HepG2 (cell line): Measurements from ENCODE around the gene SS18L1. TPM values are rescaled to one million over a fixed set of nuclear protein-coding genes. Genes with fewer than 3 reads are reported as not detected.

Source experiments
- DNMT1 ChIP-seq: sonication (generic); formaldehyde crosslinking; IDR thresholded peaks from 2 replicates; pipeline ENCODE4 v1.5.1; 2020; ENCODE audit warnings: mild to moderate bottlenecking, missing genetic modification reagents
- HMG20B ChIP-seq: conservative IDR thresholded peaks from 2 replicates; pipeline ENCODE4 v1.6.1; 2016; ENCODE audit warnings: missing genetic modification reagents, missing compliant biosample characterization
- HNF4A ChIP-seq: sonication (generic); formaldehyde crosslinking; IDR thresholded peaks from 2 replicates; pipeline ENCODE4 v1.4.0; 2020; ENCODE audit warnings: missing genetic modification reagents
- HNF4G ChIP-seq, 2 experiments: sonication (generic) in 1 of 2; formaldehyde crosslinking in 1 of 2; IDR thresholded peaks; 2 replicates each; pipeline versions ENCODE4 v1.4.0 to v1.6.1; 2011 to 2020; ENCODE audit warnings: borderline replicate concordance in 2 of 2, low read depth in 2 of 2, mild to moderate bottlenecking in 2 of 2, low read length in 1 of 2, missing genetic modification reagents in 1 of 2, moderate library complexity in 1 of 2
- MAF1 ChIP-seq: sonication (generic); formaldehyde crosslinking; IDR thresholded peaks from 2 replicates; pipeline ENCODE4 v1.5.0; 2020; ENCODE audit warnings: missing genetic modification reagents, borderline replicate concordance
- ZIK1 ChIP-seq: sonication (generic); formaldehyde crosslinking; IDR thresholded peaks from 2 replicates; pipeline ENCODE4 v1.5.0; 2020; ENCODE audit warnings: mild to moderate bottlenecking, low read depth, missing genetic modification reagents, borderline replicate concordance
- ZNF709 ChIP-seq: sonication (generic); formaldehyde crosslinking; IDR thresholded peaks from 2 replicates; pipeline ENCODE4 v1.5.0; 2020; ENCODE audit warnings: mild to moderate bottlenecking, missing genetic modification reagents
- ZNF773 ChIP-seq: sonication (generic); formaldehyde crosslinking; IDR thresholded peaks from 2 replicates; pipeline ENCODE4 v1.4.0; 2020; ENCODE audit warnings: missing genetic modification reagents, borderline replicate concordance
- ZNF891 ChIP-seq: sonication (generic); formaldehyde crosslinking; IDR thresholded peaks from 2 replicates; pipeline ENCODE4 v1.5.0; 2020; ENCODE audit warnings: mild to moderate bottlenecking, missing genetic modification reagents
- polyA plus RNA-seq, 8 experiments: library from polyadenylated mRNA; depleted of rRNA in 3 of 8; stranded (reverse) in 7 of 8; unstranded in 1 of 8; fragments of >200 nt; fragmentation: Illumina TruSeq in 4 of 8; extraction: Trizol in 4 of 8; gene quantifications; 2 replicates each; pipeline versions ENCODE4 v1.2.1 to v1.2.3, GENCODE V29; 2011 to 2016; ENCODE audit warnings: low read depth in 4 of 8, missing spikeins in 1 of 8, mixed read lengths in 1 of 8; ENCODE audit not compliant: insufficient read depth in 1 of 8
- total RNA-seq, 5 experiments: library from RNA; depleted of rRNA; stranded (reverse); fragments of >200 nt; fragmentation: Illumina TruSeq; extraction: Trizol; gene quantifications; 2 replicates each; pipeline ENCODE4 v1.2.3, GENCODE V29; 2016; ENCODE audit warnings: low read depth in 1 of 5
- TF ChIP-seq, protein P1 (sequence below): sonication (generic); formaldehyde crosslinking; IDR thresholded peaks from 2 replicates; pipeline ENCODE4 v1.5.0; 2020; ENCODE audit warnings: mild to moderate bottlenecking, missing genetic modification reagents
- TF ChIP-seq, protein P2 (sequence below): sonication (generic); formaldehyde crosslinking; IDR thresholded peaks from 2 replicates; pipeline ENCODE4 v1.4.0; 2020; ENCODE audit warnings: missing genetic modification reagents
- TF ChIP-seq, protein P3 (sequence below): sonication (generic); formaldehyde crosslinking; IDR thresholded peaks from 2 replicates; pipeline ENCODE4 v1.8.0; 2022; ENCODE audit warnings: missing genetic modification reagents, mild to moderate bottlenecking, moderate library complexity, borderline replicate concordance
- TF ChIP-seq, protein P4 (sequence below): sonication (generic); formaldehyde crosslinking; IDR thresholded peaks from 2 replicates; pipeline ENCODE4 v1.5.1; 2020; ENCODE audit warnings: missing genetic modification reagents, mild to moderate bottlenecking, borderline replicate concordance
- TF ChIP-seq, protein P5 (sequence below): sonication (generic); formaldehyde crosslinking; IDR thresholded peaks from 2 replicates; pipeline ENCODE4 v1.5.1; 2020; ENCODE audit warnings: missing genetic modification reagents, mild to moderate bottlenecking, borderline replicate concordance

SS18L1 gene
- total and polyA plus RNA-seq, 2 of the 13 experiments (the other 11 are each of a cell fraction or from before 2014, with no cell fraction given), result 17.8 to 27.6 TPM

DNA sequence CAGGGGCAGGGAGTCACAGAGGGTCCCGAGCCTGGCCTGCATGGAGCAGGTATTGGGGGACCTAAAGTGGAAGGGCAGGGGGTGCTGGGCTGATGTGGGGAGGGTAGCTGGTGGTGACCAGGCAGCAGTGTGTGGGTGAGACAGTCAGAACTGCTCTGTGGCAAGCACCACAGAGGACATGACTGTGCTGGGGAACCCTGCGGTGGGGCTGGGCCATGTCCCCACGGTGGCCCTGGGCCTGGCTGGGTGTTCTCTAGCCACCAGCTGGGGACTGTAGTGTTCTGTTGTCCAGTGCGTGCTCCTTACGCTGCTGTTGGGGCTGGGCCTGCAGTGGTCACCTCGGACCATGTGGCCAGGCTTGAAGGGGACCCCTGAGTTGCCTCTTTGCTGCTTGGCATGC, 3.6 kb downstream of the SS18L1 start (continued):
- TF ChIP-seq, protein P1, sequence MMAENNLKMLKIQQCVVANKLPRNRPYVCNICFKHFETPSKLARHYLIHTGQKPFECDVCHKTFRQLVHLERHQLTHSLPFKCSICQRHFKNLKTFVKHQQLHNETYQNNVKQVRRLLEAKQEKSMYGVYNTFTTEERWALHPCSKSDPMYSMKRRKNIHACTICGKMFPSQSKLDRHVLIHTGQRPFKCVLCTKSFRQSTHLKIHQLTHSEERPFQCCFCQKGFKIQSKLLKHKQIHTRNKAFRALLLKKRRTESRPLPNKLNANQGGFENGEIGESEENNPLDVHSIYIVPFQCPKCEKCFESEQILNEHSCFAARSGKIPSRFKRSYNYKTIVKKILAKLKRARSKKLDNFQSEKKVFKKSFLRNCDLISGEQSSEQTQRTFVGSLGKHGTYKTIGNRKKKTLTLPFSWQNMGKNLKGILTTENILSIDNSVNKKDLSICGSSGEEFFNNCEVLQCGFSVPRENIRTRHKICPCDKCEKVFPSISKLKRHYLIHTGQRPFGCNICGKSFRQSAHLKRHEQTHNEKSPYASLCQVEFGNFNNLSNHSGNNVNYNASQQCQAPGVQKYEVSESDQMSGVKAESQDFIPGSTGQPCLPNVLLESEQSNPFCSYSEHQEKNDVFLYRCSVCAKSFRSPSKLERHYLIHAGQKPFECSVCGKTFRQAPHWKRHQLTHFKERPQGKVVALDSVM (CRISPR knock-in tag), result no peak
- no peak for TF ChIP-seq MAF1 (CRISPR knock-in tag)
- no peak; the same call in 1 of the 2 replicates for TF ChIP-seq DNMT1 (CRISPR knock-in tag)
- no peak for TF ChIP-seq HNF4G (IDR thresholded peaks at IDR 0.05; ENCODE audit: borderline replicate concordance, low read depth, low read length)
- TF ChIP-seq HNF4G (CRISPR knock-in tag; IDR thresholded peaks at IDR 0.05; ENCODE audit: borderline replicate concordance, low read depth), result no peak
- TF ChIP-seq ZIK1 (CRISPR knock-in tag), result no peak
- no peak for TF ChIP-seq ZNF773 (CRISPR knock-in tag)
- TF ChIP-seq, protein P2, sequence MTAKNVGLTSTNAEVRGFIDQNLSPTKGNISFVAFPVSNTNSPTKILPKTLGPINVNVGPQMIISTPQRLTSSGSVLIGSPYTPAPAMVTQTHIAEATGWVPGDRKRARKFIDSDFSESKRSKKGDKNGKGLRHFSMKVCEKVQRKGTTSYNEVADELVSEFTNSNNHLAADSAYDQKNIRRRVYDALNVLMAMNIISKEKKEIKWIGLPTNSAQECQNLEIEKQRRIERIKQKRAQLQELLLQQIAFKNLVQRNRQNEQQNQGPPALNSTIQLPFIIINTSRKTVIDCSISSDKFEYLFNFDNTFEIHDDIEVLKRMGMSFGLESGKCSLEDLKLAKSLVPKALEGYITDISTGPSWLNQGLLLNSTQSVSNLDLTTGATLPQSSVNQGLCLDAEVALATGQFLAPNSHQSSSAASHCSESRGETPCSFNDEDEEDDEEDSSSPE (CRISPR knock-in tag), result no peak
- TF ChIP-seq, protein P3, sequence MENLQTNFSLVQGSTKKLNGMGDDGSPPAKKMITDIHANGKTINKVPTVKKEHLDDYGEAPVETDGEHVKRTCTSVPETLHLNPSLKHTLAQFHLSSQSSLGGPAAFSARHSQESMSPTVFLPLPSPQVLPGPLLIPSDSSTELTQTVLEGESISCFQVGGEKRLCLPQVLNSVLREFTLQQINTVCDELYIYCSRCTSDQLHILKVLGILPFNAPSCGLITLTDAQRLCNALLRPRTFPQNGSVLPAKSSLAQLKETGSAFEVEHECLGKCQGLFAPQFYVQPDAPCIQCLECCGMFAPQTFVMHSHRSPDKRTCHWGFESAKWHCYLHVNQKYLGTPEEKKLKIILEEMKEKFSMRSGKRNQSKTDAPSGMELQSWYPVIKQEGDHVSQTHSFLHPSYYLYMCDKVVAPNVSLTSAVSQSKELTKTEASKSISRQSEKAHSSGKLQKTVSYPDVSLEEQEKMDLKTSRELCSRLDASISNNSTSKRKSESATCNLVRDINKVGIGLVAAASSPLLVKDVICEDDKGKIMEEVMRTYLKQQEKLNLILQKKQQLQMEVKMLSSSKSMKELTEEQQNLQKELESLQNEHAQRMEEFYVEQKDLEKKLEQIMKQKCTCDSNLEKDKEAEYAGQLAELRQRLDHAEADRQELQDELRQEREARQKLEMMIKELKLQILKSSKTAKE, result no peak
- TF ChIP-seq ZNF891, result 0 out of 2 replicates have a peak, but pooled peaks have one; percentile 16
- TF ChIP-seq, protein P4, sequence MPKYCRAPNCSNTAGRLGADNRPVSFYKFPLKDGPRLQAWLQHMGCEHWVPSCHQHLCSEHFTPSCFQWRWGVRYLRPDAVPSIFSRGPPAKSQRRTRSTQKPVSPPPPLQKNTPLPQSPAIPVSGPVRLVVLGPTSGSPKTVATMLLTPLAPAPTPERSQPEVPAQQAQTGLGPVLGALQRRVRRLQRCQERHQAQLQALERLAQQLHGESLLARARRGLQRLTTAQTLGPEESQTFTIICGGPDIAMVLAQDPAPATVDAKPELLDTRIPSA (CRISPR knock-in tag), result no peak
- TF ChIP-seq, protein P5, sequence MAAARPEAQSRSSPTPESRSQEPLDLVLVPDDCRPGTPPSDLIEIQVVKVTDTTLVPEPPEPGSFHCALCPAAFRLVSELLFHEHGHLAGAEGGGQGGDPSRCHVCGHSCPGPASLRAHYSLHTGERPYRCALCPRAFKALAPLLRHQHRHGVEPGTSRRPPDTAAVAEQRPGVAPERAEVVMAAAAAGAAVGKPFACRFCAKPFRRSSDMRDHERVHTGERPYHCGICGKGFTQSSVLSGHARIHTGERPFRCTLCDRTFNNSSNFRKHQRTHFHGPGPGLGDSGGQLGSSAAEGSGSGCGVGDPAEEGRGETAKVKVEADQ (CRISPR knock-in tag), result no peak
- TF ChIP-seq HMG20B (CRISPR knock-in tag), result no peak
- TF ChIP-seq ZNF709 (CRISPR knock-in tag), result no peak
- 0 out of 2 replicates have a peak, but pooled peaks have one; percentile 5 for TF ChIP-seq HNF4A (CRISPR knock-in tag)
